Measurements from ENCODE around the gene PLEK.
"Not testable (repeated sequence)": the region's sequence is repeated elsewhere in the genome, so short reads cannot be mapped to it uniquely, and the experiment has no call there.

PLEK gene

GRCh38 chr2:68352651-68353391 is 12.3 kb upstream of the PLEK start:
- DNase-seq (ENCODE audit: low spot score) = no peak

- no peak for DNase-seq (ENCODE audit: low spot score)
Measured at GRCh38 chr2:68356599-68357239, 8.4 kb upstream of the PLEK start.

- DNase-seq (ENCODE audit: low spot score) = peak; percentile 57
Measured at GRCh38 chr2:68357605-68358337, 7.3 kb upstream of the PLEK start.

GRCh38 chr2:68359889-68360288 is 5.2 kb upstream of the PLEK start:
- DNase-seq (ENCODE audit: low spot score) = no peak

GRCh38 chr2:68362069-68362468 is 3.0 kb upstream of the PLEK start:
- DNase-seq (ENCODE audit: low spot score) = peak; percentile 79

GRCh38 chr2:68362749-68363148 is 2.3 kb upstream of the PLEK start:
- no peak for DNase-seq (ENCODE audit: low spot score)

- DNase-seq (ENCODE audit: low spot score) = no peak
Measured at GRCh38 chr2:68363721-68364120, 1.4 kb upstream of the PLEK start.

GRCh38 chr2:68366083-68366560 is 1.0 kb downstream of the PLEK start:
- no peak for DNase-seq (ENCODE audit: low spot score)

- DNase-seq (ENCODE audit: low spot score) = no peak
Measured at GRCh38 chr2:68367953-68368653, 3.0 kb downstream of the PLEK start.

GRCh38 chr2:68368654-68369336 is 3.7 kb downstream of the PLEK start:
- peak; percentile 35 for DNase-seq (ENCODE audit: low spot score)

- no peak for DNase-seq (ENCODE audit: low spot score)
Measured at GRCh38 chr2:68369337-68369734, 4.3 kb downstream of the PLEK start.

- DNase-seq (ENCODE audit: low spot score) = no peak
Measured at GRCh38 chr2:68371138-68371537, 6.1 kb downstream of the PLEK start.

GRCh38 chr2:68371581-68371980 is 6.5 kb downstream of the PLEK start:
- no peak for DNase-seq (ENCODE audit: low spot score)

GRCh38 chr2:68372485-68372884 is 7.4 kb downstream of the PLEK start:
- no peak for DNase-seq (ENCODE audit: low spot score)

GRCh38 chr2:68374184-68374583 is 9.1 kb downstream of the PLEK start:
- no peak for DNase-seq (ENCODE audit: low spot score)

- no peak for DNase-seq (ENCODE audit: low spot score)
Measured at GRCh38 chr2:68375582-68375981, 10.5 kb downstream of the PLEK start.

GRCh38 chr2:68377137-68377780 is 12.2 kb downstream of the PLEK start:
- no peak for DNase-seq (ENCODE audit: low spot score)

GRCh38 chr2:68378779-68379178 is 13.7 kb downstream of the PLEK start:
- not testable (repeated sequence) for DNase-seq (ENCODE audit: low spot score)

GRCh38 chr2:68379184-68379708 is 14.2 kb downstream of the PLEK start:
- DNase-seq (ENCODE audit: low spot score) = no peak

- DNase-seq (ENCODE audit: low spot score) = no peak
Measured at GRCh38 chr2:68383778-68384177, 18.7 kb downstream of the PLEK start.

Measured in RKO (cell line).